HepG2 (cell line): ENCODE measurements around the gene IDUA. TPM values are rescaled to one million over a fixed set of nuclear protein-coding genes. Genes with fewer than 3 reads are reported as not detected.
A peak's percentile ranks its signal among the peaks of the same experiment; 100 is the strongest.

Experiments used
- ADNP ChIP-seq: sonication (generic); formaldehyde crosslinking; IDR thresholded peaks from 2 replicates; pipeline ENCODE4 v1.4.0; 2020; ENCODE audit warnings: missing genetic modification reagents
- ATM ChIP-seq: fragments of 450-650 bp; IDR thresholded peaks from 2 replicates; pipeline ENCODE4 v1.7.1; 2017; ENCODE audit warnings: mild to moderate bottlenecking, borderline replicate concordance
- ATRX ChIP-seq: sonication (generic); formaldehyde crosslinking; IDR thresholded peaks from 2 replicates; pipeline ENCODE4 v1.4.0; 2020; ENCODE audit warnings: missing genetic modification reagents, borderline replicate concordance
- CBX2 ChIP-seq, 2 experiments: fragments of 200-600 bp in 1 of 2; sonication (generic); formaldehyde crosslinking in 1 of 2; IDR thresholded peaks; 2 replicates each; pipeline versions ENCODE4 v1.7.0 to v1.8.1; 2018 to 2022; ENCODE audit warnings: low read depth in 2 of 2, low read length in 1 of 2, mild to moderate bottlenecking in 1 of 2, missing genetic modification reagents in 1 of 2
- HNRNPUL1 ChIP-seq: fragments of 200-400 bp; formaldehyde crosslinking; IDR thresholded peaks from 2 replicates; pipeline ENCODE4 v1.6.1; 2017; ENCODE audit warnings: low read depth, mild to moderate bottlenecking, low read length, moderate library complexity
- MED1 ChIP-seq: sonication (generic); formaldehyde crosslinking; IDR thresholded peaks from 2 replicates; pipeline ENCODE4 v1.4.0; 2020; ENCODE audit warnings: missing genetic modification reagents
- MTF1 ChIP-seq: sonication (generic); formaldehyde crosslinking; IDR thresholded peaks from 2 replicates; pipeline ENCODE4 v1.5.0; 2020; ENCODE audit warnings: missing genetic modification reagents
- NFATC3 ChIP-seq: sonication (generic); formaldehyde crosslinking; IDR thresholded peaks from 2 replicates; pipeline ENCODE4 v1.5.1; 2020; ENCODE audit warnings: mild to moderate bottlenecking, missing genetic modification reagents
- NFKB2 ChIP-seq: sonication (generic); formaldehyde crosslinking; IDR thresholded peaks from 2 replicates; pipeline ENCODE4 v1.4.0; 2020; ENCODE audit warnings: missing genetic modification reagents, borderline replicate concordance
- NFYB ChIP-seq: sonication (generic); formaldehyde crosslinking; IDR thresholded peaks from 2 replicates; pipeline ENCODE4 v1.4.0; 2020; ENCODE audit warnings: missing genetic modification reagents
- SMYD3 ChIP-seq: sonication (generic); formaldehyde crosslinking; IDR thresholded peaks from 2 replicates; pipeline ENCODE4 v1.8.1; 2023; ENCODE audit warnings: mild to moderate bottlenecking, missing genetic modification reagents
- TEAD2 ChIP-seq: sonication (generic); formaldehyde crosslinking; IDR thresholded peaks from 2 replicates; pipeline ENCODE4 v1.9.0; 2021; ENCODE audit warnings: missing genetic modification reagents
- YY1 ChIP-seq: IDR thresholded peaks from 2 replicates; pipeline ENCODE4 v1.6.1; 2011; ENCODE audit warnings: low read length, low read depth, moderate library complexity, mild to moderate bottlenecking; ENCODE audit not compliant: insufficient read depth, insufficient replicate concordance
- ZNF10 ChIP-seq: sonication (generic); formaldehyde crosslinking; IDR thresholded peaks from 2 replicates; pipeline ENCODE4 v1.4.0; 2020; ENCODE audit warnings: mild to moderate bottlenecking, low read depth, missing genetic modification reagents, borderline replicate concordance
- ZNF230 ChIP-seq: sonication (generic); formaldehyde crosslinking; IDR thresholded peaks from 2 replicates; pipeline ENCODE4 v1.4.0; 2020; ENCODE audit warnings: mild to moderate bottlenecking, missing genetic modification reagents
- ZNF350 ChIP-seq: sonication (generic); formaldehyde crosslinking; IDR thresholded peaks from 2 replicates; pipeline ENCODE4 v1.4.0; 2020; ENCODE audit warnings: mild to moderate bottlenecking, low read depth, missing genetic modification reagents, borderline replicate concordance
- ZNF543 ChIP-seq: sonication (generic); formaldehyde crosslinking; IDR thresholded peaks from 2 replicates; pipeline ENCODE4 v1.4.0; 2020; ENCODE audit warnings: mild to moderate bottlenecking, missing genetic modification reagents
- ZNF552 ChIP-seq: sonication (generic); formaldehyde crosslinking; IDR thresholded peaks from 2 replicates; pipeline ENCODE4 v1.9.0; 2022; ENCODE audit warnings: missing genetic modification reagents, mild to moderate bottlenecking, borderline replicate concordance
- ZNF879 ChIP-seq: sonication (generic); formaldehyde crosslinking; IDR thresholded peaks from 2 replicates; pipeline ENCODE4 v1.8.1; 2023; ENCODE audit warnings: missing genetic modification reagents
- polyA plus RNA-seq, 8 experiments: library from polyadenylated mRNA; depleted of rRNA in 3 of 8; stranded (reverse) in 7 of 8; unstranded in 1 of 8; fragments of >200 nt; fragmentation: Illumina TruSeq in 4 of 8; extraction: Trizol in 4 of 8; gene quantifications; 2 replicates each; pipeline versions ENCODE4 v1.2.1 to v1.2.3, GENCODE V29; 2011 to 2016; ENCODE audit warnings: low read depth in 4 of 8, missing spikeins in 1 of 8, mixed read lengths in 1 of 8; ENCODE audit not compliant: insufficient read depth in 1 of 8
- total RNA-seq, 5 experiments: library from RNA; depleted of rRNA; stranded (reverse); fragments of >200 nt; fragmentation: Illumina TruSeq; extraction: Trizol; gene quantifications; 2 replicates each; pipeline ENCODE4 v1.2.3, GENCODE V29; 2016; ENCODE audit warnings: low read depth in 1 of 5
- TF ChIP-seq, protein P1 (sequence below): sonication (generic); formaldehyde crosslinking; conservative IDR thresholded peaks from 2 replicates; pipeline ENCODE4 v1.4.0; 2020; ENCODE audit warnings: mild to moderate bottlenecking, missing genetic modification reagents, moderate library complexity
- TF ChIP-seq, protein P2 (sequence below): sonication (generic); formaldehyde crosslinking; IDR thresholded peaks from 2 replicates; pipeline ENCODE4 v1.4.0; 2020; ENCODE audit warnings: missing genetic modification reagents, borderline replicate concordance
- TF ChIP-seq, protein P3 (sequence below): fragments of 450-650 bp; IDR thresholded peaks from 2 replicates; pipeline ENCODE4 v1.6.1; 2016
- TF ChIP-seq, protein P4 (sequence below): sonication (generic); formaldehyde crosslinking; IDR thresholded peaks from 2 replicates; pipeline ENCODE4 v1.5.0; 2020; ENCODE audit warnings: missing genetic modification reagents

IDUA gene
- total and polyA plus RNA-seq, 2 of the 13 experiments (the other 11 are each of a cell fraction or from before 2014, with no cell fraction given) = 0.77 to 1.0 TPM

DNA sequence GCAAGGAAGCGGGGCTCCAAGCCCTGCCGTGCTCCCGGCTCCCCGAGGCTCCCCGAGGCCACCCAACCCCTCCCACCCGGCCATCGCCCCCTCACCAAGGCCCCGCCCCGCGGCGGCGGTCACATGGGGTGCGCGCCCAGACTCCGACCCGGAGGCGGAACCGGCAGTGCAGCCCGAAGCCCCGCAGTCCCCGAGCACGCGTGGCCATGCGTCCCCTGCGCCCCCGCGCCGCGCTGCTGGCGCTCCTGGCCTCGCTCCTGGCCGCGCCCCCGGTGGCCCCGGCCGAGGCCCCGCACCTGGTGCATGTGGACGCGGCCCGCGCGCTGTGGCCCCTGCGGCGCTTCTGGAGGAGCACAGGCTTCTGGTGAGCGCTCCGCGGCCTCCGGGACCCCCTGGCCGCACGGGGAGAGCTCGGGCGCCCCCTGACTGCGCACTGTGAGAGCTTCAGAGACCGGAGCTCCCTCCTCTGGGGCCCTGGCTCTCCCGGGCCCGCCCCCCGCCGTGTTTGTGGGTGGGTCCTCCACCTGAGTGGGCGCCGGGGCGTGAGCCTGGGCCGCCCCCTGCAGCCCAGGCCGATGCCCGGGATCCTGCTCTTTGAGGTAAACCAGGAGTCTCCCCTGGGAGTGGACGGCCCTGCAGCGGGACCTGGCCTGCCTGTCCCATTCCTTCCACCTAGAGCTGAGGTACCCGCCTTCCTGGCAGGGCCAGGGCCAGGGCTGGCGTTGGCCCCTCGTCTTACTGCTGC, at the start of gene IDUA (continued):
- TF ChIP-seq, protein P1, sequence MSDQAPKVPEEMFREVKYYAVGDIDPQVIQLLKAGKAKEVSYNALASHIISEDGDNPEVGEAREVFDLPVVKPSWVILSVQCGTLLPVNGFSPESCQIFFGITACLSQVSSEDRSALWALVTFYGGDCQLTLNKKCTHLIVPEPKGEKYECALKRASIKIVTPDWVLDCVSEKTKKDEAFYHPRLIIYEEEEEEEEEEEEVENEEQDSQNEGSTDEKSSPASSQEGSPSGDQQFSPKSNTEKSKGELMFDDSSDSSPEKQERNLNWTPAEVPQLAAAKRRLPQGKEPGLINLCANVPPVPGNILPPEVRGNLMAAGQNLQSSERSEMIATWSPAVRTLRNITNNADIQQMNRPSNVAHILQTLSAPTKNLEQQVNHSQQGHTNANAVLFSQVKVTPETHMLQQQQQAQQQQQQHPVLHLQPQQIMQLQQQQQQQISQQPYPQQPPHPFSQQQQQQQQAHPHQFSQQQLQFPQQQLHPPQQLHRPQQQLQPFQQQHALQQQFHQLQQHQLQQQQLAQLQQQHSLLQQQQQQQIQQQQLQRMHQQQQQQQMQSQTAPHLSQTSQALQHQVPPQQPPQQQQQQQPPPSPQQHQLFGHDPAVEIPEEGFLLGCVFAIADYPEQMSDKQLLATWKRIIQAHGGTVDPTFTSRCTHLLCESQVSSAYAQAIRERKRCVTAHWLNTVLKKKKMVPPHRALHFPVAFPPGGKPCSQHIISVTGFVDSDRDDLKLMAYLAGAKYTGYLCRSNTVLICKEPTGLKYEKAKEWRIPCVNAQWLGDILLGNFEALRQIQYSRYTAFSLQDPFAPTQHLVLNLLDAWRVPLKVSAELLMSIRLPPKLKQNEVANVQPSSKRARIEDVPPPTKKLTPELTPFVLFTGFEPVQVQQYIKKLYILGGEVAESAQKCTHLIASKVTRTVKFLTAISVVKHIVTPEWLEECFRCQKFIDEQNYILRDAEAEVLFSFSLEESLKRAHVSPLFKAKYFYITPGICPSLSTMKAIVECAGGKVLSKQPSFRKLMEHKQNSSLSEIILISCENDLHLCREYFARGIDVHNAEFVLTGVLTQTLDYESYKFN (CRISPR knock-in tag) = 0 out of 2 replicates have a peak, but pooled peaks have one; percentile 17
- no peak; the same call in 1 of the 2 replicates for TF ChIP-seq MTF1 (CRISPR knock-in tag)
- no peak for TF ChIP-seq CBX2 (IDR thresholded peaks at IDR 0.05; ENCODE audit: low read depth, low read length)
- no peak for TF ChIP-seq CBX2 (CRISPR knock-in tag; IDR thresholded peaks at IDR 0.05; ENCODE audit: low read depth)
- no peak for TF ChIP-seq ATM
- peak; percentile 72; the same call in 1 of the 2 replicates for TF ChIP-seq ZNF543
- TF ChIP-seq ZNF552 = no peak
- no peak for TF ChIP-seq ADNP
- TF ChIP-seq, protein P2, sequence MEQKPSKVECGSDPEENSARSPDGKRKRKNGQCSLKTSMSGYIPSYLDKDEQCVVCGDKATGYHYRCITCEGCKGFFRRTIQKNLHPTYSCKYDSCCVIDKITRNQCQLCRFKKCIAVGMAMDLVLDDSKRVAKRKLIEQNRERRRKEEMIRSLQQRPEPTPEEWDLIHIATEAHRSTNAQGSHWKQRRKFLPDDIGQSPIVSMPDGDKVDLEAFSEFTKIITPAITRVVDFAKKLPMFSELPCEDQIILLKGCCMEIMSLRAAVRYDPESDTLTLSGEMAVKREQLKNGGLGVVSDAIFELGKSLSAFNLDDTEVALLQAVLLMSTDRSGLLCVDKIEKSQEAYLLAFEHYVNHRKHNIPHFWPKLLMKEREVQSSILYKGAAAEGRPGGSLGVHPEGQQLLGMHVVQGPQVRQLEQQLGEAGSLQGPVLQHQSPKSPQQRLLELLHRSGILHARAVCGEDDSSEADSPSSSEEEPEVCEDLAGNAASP (CRISPR knock-in tag) = no peak
- TF ChIP-seq SMYD3 (CRISPR knock-in tag) = no peak
- no peak; the same call in 1 of the 2 replicates for TF ChIP-seq MED1 (CRISPR knock-in tag)
- TF ChIP-seq, protein P3, sequence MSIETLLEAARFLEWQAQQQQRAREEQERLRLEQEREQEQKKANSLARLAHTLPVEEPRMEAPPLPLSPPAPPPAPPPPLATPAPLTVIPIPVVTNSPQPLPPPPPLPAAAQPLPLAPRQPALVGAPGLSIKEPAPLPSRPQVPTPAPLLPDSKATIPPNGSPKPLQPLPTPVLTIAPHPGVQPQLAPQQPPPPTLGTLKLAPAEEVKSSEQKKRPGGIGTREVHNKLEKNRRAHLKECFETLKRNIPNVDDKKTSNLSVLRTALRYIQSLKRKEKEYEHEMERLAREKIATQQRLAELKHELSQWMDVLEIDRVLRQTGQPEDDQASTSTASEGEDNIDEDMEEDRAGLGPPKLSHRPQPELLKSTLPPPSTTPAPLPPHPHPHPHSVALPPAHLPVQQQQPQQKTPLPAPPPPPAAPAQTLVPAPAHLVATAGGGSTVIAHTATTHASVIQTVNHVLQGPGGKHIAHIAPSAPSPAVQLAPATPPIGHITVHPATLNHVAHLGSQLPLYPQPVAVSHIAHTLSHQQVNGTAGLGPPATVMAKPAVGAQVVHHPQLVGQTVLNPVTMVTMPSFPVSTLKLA = no peak
- TF ChIP-seq NFYB (CRISPR knock-in tag) = no peak
- TF ChIP-seq NFATC3 (CRISPR knock-in tag) = no peak
- no peak for TF ChIP-seq ZNF10 (CRISPR knock-in tag)
- TF ChIP-seq, protein P4, sequence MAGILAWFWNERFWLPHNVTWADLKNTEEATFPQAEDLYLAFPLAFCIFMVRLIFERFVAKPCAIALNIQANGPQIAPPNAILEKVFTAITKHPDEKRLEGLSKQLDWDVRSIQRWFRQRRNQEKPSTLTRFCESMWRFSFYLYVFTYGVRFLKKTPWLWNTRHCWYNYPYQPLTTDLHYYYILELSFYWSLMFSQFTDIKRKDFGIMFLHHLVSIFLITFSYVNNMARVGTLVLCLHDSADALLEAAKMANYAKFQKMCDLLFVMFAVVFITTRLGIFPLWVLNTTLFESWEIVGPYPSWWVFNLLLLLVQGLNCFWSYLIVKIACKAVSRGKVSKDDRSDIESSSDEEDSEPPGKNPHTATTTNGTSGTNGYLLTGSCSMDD (CRISPR knock-in tag) = no peak
- TF ChIP-seq HNRNPUL1 = no peak
- no peak for TF ChIP-seq TEAD2 (CRISPR knock-in tag)
- peak; percentile 48; the same call in 1 of the 2 replicates for TF ChIP-seq NFKB2 (CRISPR knock-in tag)
- TF ChIP-seq YY1 = peak; percentile 71
- peak; percentile 88; the same call in 1 of the 2 replicates for TF ChIP-seq ZNF230 (CRISPR knock-in tag)
- TF ChIP-seq ATRX (CRISPR knock-in tag) = no peak
- TF ChIP-seq ZNF879 (CRISPR knock-in tag) = no peak
- TF ChIP-seq ZNF350 (CRISPR knock-in tag) = 0 out of 2 replicates have a peak, but pooled peaks have one; percentile 11
